Heart left ventricle (tissue), 13 donors: Measurements from ENCODE around the gene DCST1.

ENCODE experiments used
- POLR2A ChIP-seq, 2 donors: fragments of 450-650 bp; IDR thresholded peaks; one replicate each; pipeline ENCODE4 v1.6.1; 2017; ENCODE audit warnings: antibody characterized with exemption in 2 of 2, mild to moderate bottlenecking in 2 of 2, moderate library complexity in 2 of 2
- TF ChIP-seq, protein P1 (sequence below), 12 donors: fragments of 200-600 bp; sonication (generic) in 4 of 12; IDR thresholded peaks; one replicate each; pipeline versions ENCODE4 v1.5.0 to v1.8.0; 2018 to 2022; ENCODE audit warnings: antibody characterized with exemption in 12 of 12, mild to moderate bottlenecking in 5 of 12
- donor health status: ischemic (EF 13 %, LVEDD 7.1; RV severe dilation, severe dysfunction).
- donor health status: DM: no; HTN: yes; CAD: no.
- donor health status: DM: no; HTN: no; CAD: no.
- donor health status: ischemic (EF 25% LVEDD 6.9; RV normal size, moderate dysfunction).
- donor health status: ischemic (EF 25% LVEDD 5.7; RV mildly dilated, moderate dysfunction).
- donor health status: ischemic (EF 35%, LVEDD 5.7; RV mildly dilated, moderate dysfunction).
- donor health status: nonischemic (EF 11% LVEDD 7.7; RV severe dilation, severe dysfunction).
- donor health status: DM: yes; HTN: yes; CAD: no.
- donor health status: PGD.
- donor health status: ischemic (EF 29% LVEDD 5.4; RV normal size, mild dysfunction).
- donor health status: nonischemic (EF 23%, LVEDD 6.1; RV moderate dilation, normal function).

DNA sequence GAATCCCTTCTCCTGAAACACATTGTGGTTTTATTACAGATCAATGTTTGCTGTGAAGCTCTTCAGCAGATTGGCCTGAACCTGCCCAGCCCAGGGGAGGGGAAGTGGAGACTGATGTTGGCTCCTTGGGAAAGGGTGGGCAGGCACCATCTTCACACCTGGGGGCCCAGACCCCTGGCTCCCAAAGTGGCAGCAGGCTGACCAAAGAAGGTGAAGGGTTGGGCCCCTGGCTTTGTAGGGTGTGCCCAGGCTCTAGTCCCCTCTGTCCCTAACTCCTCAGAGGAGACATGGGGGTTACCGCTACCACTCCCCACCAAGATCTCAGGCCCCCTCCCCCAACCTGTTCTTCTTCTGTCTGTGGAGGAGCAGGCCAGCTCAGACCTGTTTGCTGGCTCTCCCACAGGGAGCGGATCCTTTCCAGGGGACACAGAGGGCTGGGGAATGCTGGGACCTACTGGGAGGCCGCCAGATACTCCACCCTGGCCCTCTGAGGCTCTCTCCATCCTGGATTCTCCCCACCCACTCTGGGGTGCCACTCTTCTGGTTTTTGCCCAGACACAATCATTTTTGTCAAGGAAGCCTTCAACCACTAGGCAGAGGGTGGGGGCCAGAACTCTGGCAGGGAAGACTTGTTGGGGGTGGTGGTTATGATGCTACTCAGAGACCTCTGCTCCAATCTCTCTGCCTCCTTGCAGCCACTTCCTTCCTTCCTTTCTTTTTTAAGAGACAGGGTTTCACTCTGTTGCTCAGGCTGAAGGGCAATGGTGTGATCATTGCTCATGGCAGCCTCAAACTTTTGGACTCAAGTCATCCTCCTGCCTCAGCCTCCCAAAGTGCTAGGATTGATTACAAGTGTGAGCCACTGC, 40.0 kb downstream of the DCST1 start:
- TF ChIP-seq, protein P1, sequence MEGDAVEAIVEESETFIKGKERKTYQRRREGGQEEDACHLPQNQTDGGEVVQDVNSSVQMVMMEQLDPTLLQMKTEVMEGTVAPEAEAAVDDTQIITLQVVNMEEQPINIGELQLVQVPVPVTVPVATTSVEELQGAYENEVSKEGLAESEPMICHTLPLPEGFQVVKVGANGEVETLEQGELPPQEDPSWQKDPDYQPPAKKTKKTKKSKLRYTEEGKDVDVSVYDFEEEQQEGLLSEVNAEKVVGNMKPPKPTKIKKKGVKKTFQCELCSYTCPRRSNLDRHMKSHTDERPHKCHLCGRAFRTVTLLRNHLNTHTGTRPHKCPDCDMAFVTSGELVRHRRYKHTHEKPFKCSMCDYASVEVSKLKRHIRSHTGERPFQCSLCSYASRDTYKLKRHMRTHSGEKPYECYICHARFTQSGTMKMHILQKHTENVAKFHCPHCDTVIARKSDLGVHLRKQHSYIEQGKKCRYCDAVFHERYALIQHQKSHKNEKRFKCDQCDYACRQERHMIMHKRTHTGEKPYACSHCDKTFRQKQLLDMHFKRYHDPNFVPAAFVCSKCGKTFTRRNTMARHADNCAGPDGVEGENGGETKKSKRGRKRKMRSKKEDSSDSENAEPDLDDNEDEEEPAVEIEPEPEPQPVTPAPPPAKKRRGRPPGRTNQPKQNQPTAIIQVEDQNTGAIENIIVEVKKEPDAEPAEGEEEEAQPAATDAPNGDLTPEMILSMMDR (IDR thresholded peaks at IDR 0.05) = no peak
- TF ChIP-seq POLR2A (IDR thresholded peaks at IDR 0.05) = no peak
